ENCODE results near the gene CAVIN3. TPM values are rescaled to one million over a fixed set of nuclear protein-coding genes. Genes with fewer than 3 reads are reported as not detected.

Gene CAVIN3
- total and polyA plus RNA-seq, 10 of the 15 experiments (the other 5 are each of a cell fraction or from before 2014, with no cell fraction given): 0.05 to 13.9 (median 4.5) TPM

- ATAC-seq (no peak), DNase-seq (ENCODE audit: low read depth, low spot score) (no peak), FAIRE-seq (no peak)
- Histone ChIP-seq H4K20me1 (ENCODE audit: control insufficient read depth, insufficient read depth) (no peaks in the 10 kb centered on the region), H2AFZ (ENCODE audit: control insufficient read depth, low read depth, low read length) (no peak overlapping the region), H3K9me3 (replicated peaks; ENCODE audit: control insufficient read depth, insufficient read depth, low read length) (no peaks in the 10 kb centered on the region), H3K4me1 (ENCODE audit: control insufficient read depth, insufficient read depth, low read length) (no peaks in the 10 kb centered on the region), H3K9ac (ENCODE audit: control insufficient read depth, insufficient read depth, low read length) (no peak overlapping the region), H3K4me2 (ENCODE audit: control insufficient read depth, insufficient read depth) (no peak overlapping the region), H3K27ac (ENCODE audit: control insufficient read depth, insufficient read depth) (no peak overlapping the region), H3K4me3 (no peak overlapping the region), H3K27me3 (replicated peaks in 1 of 2; ENCODE audit: control insufficient read depth in 2 of 2, insufficient read depth in 2 of 2, low read length in 1 of 2) (no peaks in the 10 kb centered on the region; a peak in 1 of 4 replicates), H3K79me2 (ENCODE audit: control insufficient read depth, insufficient read depth, low read length) (no peaks in the 10 kb centered on the region), H3K36me3 (ENCODE audit: control insufficient read depth in 2 of 2, insufficient read depth in 2 of 2, low read length in 1 of 2) (no peaks in the 10 kb centered on the region)
- ChIA-PET RAD21 (ENCODE audit: unreplicated experiment) (no interaction called here), POLR2A (no interaction called here), SMC1A (ENCODE audit: uncharacterized antibody, unreplicated experiment) (interaction anchor here (0.9 kb wide), 1 partner anchor 14 kb away, joined by 3 read pairs; no protein-coding TSS in a partner anchor), CTCF (interaction anchor here (0.9 to 2.3 kb wide), 2 partner anchors 17 to 193 kb away, joined by 3 to 9 read pairs; no protein-coding TSS in a partner anchor)
- intact Hi-C loops (cut with micrococcal nuclease; ENCODE audit: unreplicated experiment): no loop called here
- TF ChIP-seq E2F4 (IDR thresholded peaks at IDR 0.05; ENCODE audit: low read depth, low read length): no peak
- WGBS (ENCODE audit: insufficient coverage, insufficient replicate concordance, low lambda C conversion rate, missing lambda C conversion rate): 21% methylated on average over 3 of the region's 3 CpGs
- in situ Hi-C loops (cut with MboI): no loop called here
- BruUV-seq (replicated peaks): no TSS peak
Observed at GRCh38 chr11:6336293-6336692, 16.0 kb upstream of the CAVIN3 start.

GRCh38 chr11:6334806-6335205, 14.5 kb upstream of the CAVIN3 start:
- Histone ChIP-seq H4K20me1 (ENCODE audit: control insufficient read depth, insufficient read depth) (no peaks in the 10 kb centered on the region), H3K4me3 (no peak overlapping the region), H3K36me3 (ENCODE audit: control insufficient read depth in 2 of 2, insufficient read depth in 2 of 2, low read length in 1 of 2) (no peaks in the 10 kb centered on the region), H2AFZ (ENCODE audit: control insufficient read depth, low read depth, low read length) (no peak overlapping the region), H3K9ac (ENCODE audit: control insufficient read depth, insufficient read depth, low read length) (no peak overlapping the region), H3K9me3 (replicated peaks; ENCODE audit: control insufficient read depth, insufficient read depth, low read length) (no peaks in the 10 kb centered on the region), H3K4me1 (ENCODE audit: control insufficient read depth, insufficient read depth, low read length) (no peaks in the 10 kb centered on the region), H3K4me2 (ENCODE audit: control insufficient read depth, insufficient read depth) (no peak overlapping the region), H3K79me2 (ENCODE audit: control insufficient read depth, insufficient read depth, low read length) (no peaks in the 10 kb centered on the region), H3K27ac (ENCODE audit: control insufficient read depth, insufficient read depth) (no peak overlapping the region), H3K27me3 (replicated peaks in 1 of 2; ENCODE audit: control insufficient read depth in 2 of 2, insufficient read depth in 2 of 2, low read length in 1 of 2) (peaks cover 0 to 2% of the 10 kb centered on the region in 2 experiments; a peak in 1 of 4 replicates)
- FAIRE-seq (no peak), DNase-seq (ENCODE audit: low read depth, low spot score) (no peak), ATAC-seq (no peak)
- ChIA-PET RAD21 (ENCODE audit: unreplicated experiment) (interaction anchor here (1.3 kb wide), 1 partner anchor 17 kb away, joined by 4 read pairs; no protein-coding TSS in a partner anchor), POLR2A (no interaction called here), SMC1A (ENCODE audit: uncharacterized antibody, unreplicated experiment) (interaction anchor here (1.2 kb wide), 1 partner anchor 10 kb away, joined by 4 read pairs; no protein-coding TSS in a partner anchor), CTCF (interaction anchor here (0.9 to 2.3 kb wide), 4 partner anchors 19 to 171 kb away, joined by 3 to 9 read pairs (median 4); no protein-coding TSS in a partner anchor)
- BruUV-seq (replicated peaks): no TSS peak
- in situ Hi-C loops (cut with MboI) (no loop called here), intact Hi-C loops (cut with micrococcal nuclease; ENCODE audit: unreplicated experiment) (no loop called here)
- WGBS (ENCODE audit: insufficient coverage, insufficient replicate concordance, low lambda C conversion rate, missing lambda C conversion rate): 1% methylated on average over 6 of the region's 6 CpGs
- no peak for TF ChIP-seq PKNOX1 (IDR thresholded peaks at IDR 0.05)
- no peak for TF ChIP-seq FOXK2 (IDR thresholded peaks at IDR 0.05)
- no peak for TF ChIP-seq RELB (IDR thresholded peaks at IDR 0.05; ENCODE audit: low read depth)
- no peak for TF ChIP-seq SKIL (IDR thresholded peaks at IDR 0.05; ENCODE audit: low read depth, poor library complexity, severe bottlenecking)
